GM19438 (cell line): ENCODE measurements around the gene PSORS1C1.

Experiments
- ATAC-seq: cut with Tn5 transposase; IDR thresholded peaks from one replicate; pipeline ENCODE4 v1.9.1; 2021; ENCODE audit warnings: low read depth; ENCODE audit not compliant: unreplicated experiment

PSORS1C1 gene

DNA sequence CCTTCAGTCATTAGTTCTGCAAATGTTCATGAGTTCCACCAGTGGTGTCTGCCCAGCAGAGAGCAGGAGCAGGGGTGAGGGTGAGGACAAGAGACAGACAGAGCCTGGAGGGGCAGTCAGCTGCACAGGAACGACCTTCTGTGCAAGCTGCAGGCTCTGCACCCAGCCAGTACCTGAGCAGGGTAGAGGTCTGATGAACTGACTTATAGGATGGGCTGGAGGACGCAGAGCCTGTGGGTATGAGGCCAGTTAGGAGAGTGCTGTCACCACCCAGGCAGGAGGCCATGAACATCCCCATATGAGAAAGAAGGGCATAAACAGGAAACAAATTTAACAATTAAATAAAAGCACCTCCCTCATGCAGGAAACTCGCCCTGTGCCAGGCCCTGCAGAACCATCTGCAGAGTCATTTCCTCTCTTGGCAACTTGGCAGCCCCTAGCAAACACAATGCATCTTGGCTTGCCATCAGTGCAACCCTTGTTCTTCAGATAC is 20.2 kb upstream of the PSORS1C1 start:
- ATAC-seq, result no peak

DNA sequence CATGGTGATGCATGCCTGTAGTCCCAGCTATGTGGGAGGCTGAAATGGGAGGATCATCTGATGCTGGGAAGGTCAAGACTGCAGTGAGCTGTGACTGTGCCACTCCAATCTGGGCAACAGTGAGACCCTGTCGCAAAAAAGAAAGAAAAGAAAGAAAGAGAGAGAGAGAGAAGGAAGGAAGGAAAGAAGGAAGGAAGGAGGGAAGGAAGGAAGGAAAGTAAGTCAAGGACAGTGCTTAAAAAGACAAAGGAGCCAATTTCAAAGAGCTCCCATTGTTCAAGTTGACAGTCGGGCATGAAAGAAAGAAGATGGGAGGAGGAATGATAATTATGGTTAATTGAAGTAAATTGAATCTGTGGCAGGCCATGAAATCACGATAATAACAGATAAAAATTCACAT is 18.4 kb upstream of the PSORS1C1 start:
- ATAC-seq, result no peak

DNA sequence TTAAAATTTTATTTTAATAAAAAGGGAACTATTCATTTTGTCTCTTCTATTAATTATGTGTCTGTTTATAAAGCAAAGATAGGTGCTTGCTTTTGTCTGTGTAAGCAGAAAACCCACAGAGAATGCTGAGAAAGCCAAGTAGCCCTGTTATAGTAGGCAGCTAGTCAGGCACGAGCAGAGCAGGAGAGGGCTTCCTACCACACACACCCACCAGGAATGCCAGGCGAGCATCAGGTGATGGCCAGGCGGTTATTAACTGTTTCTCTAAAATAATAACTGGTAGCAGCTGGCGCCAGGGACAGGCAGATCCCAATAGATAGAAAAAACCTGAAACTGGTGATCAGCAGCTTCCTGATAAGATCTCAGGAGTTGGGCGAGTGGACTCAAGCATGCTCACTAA is 17.9 kb upstream of the PSORS1C1 start:
- no peak for ATAC-seq

DNA sequence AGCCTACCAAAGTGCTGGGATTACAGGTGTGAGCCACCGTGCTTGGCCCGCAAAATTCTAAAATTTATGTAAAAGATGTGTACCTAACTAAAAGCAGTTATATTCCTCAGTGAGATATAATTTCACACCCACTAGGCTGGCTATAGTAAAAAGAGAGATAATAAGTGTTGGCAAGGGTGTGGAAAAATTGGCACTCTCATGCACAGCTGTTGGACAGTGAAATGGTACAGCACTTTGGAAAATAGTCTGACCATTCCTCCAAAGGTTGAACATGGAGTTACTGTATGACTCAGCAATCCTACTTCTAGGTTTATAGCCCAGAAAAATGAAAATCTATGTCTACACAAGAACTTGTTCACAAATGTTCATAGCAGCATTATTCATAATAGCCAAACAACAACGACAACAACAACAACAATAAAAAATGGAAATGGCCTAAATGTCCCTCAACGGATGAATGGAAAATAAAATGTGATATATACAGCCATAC is 16.1 kb upstream of the PSORS1C1 start:
- ATAC-seq, result no peak

DNA sequence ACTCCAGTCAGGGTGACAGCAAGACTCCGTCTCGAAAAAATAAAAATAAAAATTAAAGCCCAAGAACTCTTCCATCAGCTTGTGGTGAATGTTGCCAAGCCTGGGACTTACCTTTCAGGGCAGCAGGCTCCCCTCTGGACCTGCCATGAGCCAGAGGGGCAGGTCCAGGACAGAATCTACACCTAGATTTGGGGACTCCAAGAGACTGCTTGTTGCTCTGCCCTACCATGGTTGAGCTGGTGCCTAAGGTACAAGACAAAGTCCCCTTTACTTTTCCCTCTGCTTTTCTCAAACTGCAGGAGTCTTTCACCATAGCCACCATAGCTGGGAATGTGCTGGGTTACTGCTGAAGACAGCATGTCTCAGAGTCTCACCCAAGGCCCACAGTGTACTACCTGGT is 11.5 kb upstream of the PSORS1C1 start:
- no peak for ATAC-seq

DNA sequence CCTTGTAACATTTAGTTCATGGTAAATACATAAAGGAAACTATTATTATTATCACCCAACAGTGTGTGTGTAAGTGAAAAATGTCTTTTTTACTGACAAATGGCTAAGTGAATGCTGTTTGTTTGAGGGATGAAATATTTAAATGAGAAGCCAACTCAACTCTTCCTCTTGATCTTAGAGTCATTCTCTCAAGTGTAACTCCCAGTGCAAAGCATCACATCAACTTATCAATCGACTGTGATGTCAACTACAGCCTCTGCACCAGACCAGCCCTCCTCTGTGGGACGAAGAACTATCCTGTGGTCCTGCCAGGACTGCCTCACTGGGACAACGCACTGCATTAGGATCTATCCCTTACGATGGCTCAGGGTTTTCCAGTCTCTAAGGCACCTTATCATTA is 7.5 kb upstream of the PSORS1C1 start:
- no peak for ATAC-seq

DNA sequence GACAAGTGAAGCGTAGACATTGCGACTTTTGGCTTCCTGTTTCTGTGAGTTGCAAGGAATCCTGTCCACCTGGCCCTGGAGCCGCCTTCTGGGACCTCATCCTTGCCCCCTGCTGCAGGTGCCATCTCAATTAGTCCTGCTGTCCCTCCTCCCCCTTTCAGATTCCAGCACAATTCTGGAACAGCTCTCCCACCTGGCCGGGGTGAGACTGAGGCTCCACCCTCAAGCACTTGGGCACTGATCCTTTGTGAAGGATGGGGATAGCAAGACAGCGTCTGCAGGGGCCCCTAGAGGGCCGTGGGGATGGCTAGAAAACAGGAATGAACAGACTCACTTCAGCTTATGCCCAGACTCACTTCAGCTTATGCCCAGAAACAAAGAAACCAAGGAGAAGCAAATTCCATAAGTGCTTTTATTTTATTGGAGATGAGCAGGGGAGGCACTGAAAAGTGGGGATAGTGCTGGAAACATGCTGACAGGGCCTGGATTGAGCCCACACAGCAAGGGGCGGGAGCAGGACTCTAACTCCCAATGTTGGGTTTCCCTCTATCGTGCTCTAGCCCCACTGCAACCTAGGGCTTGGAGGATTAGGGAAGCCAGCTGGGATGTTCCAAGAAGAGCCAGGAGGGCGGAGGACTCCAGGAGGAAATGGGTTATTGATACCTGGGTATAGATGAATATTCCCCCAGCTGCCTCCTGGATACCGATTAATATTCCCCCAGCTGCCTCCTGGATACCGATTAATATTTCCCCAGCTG is 3.6 kb upstream of the PSORS1C1 start:
- no peak for ATAC-seq

DNA sequence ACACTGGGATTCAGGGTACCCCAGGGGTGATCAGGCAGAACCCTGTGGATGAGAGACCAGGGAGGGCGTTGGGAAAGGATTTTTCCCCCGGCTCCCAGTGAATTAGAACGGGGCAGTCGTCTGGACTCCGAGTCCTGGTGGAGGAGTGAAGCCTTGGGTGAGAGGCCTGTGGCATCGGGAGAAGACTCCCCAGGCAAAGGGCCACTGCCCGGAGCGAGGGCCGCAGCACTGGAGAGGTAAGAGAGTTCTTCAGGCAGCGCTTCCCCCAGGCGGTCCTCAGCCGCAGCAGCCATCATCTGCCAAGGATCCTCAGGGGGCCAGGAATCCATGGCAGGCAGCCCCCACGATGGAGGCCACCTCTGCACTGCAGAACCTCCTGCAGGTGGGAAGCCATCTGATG is 2.9 kb upstream of the PSORS1C1 start:
- ATAC-seq, result no peak

DNA sequence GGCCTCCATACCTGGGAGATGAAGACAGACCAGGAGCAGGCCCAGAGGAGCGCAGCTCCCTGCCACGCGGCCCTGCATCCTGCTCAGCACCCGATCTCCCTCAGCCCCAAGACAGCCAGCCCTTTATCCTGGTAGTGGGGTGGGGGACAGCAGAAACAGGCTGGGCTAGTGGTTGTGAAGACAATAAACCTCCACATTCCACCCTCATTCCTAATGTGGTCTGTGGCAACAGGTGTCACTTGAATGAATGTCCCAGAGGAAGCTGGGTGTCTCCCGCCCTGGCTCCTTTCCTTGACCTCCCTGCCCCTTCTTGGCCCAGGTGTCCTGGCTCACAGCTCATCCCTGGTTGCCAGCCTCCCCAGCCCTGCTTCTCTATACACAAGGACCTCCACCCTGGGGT is 2.1 kb upstream of the PSORS1C1 start, which contains the start of gene C6orf15:
TSS of gene C6orf15 (minus strand) at position 98 of the 400 bp plus-strand sequence. CDS start at position 78, 20 bp downstream.
- ATAC-seq, result no peak

DNA sequence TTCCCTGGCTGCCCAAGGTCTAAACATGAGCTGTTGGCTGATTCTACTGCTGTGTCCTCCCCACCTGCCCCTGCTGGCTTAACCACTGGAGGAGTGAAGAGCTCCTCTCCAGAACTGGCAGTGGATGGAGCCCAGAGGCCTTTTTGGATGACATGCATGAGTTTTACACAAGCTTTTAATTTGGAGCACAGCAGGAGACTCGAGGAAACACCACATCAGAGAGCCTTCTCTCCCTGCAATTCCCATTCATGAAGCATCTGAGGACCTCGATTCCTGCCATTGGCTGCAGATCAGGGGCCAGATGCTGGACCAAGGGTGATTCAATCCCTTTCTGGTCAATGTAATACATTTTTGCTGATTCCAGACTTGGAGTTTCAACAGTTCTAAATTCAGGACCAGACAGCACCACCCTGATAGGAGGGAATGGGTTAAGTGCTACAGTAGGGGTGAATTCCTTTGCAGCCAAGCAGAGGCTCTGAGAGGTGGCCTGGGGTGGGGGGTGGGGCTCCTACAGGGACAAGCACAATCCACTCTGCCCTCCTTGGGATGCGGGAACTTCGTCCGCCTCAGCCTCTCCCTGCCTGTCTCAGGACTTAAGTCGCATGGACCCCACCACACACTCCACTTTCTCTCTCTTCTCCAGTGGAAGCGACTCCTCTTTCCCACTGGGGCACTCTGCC is 599 bp upstream of the PSORS1C1 start:
- ATAC-seq, result no peak

DNA sequence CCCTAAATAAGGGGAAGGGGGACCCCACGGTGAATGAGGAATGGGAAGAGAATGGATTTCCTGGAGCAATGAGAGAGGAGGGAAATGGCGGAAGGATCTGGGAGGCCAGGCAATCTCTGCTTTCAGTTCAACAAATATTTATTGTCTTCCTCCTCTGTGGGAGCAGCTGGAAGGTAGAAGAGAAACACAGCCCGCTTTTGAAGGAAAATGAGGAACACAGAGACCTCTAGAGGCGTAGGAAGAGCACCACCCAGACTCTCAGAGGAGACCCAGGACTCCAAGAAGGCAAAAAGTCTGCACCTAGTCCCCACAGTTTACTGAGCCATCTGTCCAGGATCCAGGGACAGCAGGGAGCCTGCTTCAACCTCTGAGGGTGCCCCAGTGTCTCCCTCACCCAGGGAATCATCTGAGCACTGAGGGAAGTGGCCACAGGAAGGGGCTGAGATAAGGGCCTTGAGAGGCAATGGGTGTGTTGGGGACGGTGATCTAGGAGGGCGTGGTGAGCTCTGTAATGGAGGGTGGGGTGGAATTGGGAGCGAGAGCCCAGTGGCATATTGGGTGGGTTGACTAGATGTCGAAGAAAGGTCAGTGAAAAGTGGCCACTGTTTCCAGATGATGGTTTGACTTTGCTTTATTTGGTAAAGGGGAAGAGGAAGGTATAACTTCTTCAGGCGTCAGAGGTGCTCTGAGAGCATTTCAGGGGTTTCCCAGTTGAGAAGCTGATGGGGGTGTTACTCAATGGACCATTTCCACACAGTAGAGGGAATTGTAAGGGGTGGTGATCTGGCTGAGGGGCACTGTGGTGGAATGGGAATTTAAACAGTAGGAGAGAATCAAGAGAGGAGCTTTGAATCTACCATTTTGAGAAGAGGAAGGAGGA is 610 bp downstream of the PSORS1C1 start:
- ATAC-seq, result no peak

DNA sequence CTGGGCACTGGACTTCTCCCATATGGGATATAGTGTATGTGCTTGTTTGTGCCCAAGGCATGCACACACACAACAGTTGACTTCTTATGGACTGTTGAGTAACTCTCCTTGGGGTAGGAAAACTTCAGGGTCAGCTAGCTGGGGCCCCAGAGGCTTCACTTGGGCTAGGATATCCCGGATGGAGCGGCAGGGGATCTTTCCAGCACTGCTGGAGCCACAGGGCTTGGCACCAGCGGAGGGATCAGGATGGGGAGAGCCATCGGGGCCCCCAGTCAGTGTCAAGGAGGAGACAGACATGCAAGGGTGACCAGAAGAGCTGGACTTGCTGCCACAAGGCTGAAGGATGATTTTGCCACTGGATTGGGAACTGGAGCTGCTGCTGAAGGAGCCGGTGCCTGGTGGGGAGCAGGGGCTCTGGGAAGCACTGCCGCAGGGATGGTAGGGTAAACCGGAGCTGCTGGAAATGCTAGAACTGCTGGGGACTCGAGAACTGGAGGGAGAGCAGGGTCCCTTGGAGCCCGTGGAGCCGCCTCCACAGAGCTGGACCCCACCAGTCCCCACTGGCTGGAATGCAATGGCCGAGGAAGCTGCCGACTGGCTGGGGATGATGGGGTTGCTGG is 1.5 kb downstream of the PSORS1C1 start:
- no peak for ATAC-seq

DNA sequence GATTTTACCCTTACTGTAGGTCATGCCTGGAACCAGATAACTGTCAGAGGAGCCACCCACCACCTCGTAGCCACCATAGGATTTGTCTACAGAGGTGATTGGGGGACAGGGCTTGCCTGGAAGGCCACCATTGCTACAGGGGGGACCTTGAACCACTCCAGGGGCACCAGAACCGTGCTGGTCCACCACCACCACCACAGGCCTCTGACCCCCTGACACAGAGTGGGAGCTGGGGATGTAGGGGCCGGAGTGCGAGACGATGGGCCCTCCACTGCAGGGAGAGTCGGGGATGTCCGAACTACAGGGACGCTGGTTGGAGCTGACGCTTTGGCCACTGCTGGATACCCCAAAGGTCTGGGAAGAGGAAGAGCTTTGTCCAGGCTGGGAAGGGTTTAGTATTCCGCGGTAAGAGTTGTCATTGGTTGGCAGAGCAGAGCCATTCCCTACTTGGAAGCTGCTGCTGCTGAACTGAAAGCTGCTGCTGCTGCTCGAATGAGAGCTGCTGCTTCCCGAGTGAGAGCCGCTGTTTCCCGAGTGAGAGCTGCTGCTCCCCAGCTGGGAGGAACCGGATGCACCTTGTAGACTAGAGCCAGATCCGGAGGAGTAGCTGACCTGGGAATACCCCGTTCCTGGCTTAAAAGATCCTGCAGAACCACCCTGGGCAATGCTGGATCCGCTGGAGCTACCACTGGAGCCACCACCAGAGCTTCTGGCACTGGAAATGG is 2.2 kb downstream of the PSORS1C1 start:
- ATAC-seq, result no peak

DNA sequence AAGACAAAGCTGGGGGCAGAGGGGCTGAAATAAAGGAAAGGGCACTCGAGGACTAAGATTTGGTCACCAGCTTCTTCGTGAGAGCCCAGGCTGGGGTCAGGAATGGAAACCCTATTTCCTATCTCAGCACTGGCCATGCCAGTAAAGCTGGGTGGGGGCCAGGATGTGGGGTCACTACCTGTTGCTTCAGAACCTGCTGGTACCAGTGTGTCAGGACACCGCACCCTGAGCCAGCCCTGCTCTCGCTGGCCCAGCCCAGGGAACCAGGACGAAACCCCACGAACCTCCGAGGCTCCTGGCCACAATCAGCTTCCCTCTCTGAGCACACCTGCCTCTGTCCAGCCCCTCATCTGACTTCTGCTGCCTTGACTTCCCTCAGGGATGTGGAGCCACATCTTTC is 3.6 kb downstream of the PSORS1C1 start:
- no peak for ATAC-seq

DNA sequence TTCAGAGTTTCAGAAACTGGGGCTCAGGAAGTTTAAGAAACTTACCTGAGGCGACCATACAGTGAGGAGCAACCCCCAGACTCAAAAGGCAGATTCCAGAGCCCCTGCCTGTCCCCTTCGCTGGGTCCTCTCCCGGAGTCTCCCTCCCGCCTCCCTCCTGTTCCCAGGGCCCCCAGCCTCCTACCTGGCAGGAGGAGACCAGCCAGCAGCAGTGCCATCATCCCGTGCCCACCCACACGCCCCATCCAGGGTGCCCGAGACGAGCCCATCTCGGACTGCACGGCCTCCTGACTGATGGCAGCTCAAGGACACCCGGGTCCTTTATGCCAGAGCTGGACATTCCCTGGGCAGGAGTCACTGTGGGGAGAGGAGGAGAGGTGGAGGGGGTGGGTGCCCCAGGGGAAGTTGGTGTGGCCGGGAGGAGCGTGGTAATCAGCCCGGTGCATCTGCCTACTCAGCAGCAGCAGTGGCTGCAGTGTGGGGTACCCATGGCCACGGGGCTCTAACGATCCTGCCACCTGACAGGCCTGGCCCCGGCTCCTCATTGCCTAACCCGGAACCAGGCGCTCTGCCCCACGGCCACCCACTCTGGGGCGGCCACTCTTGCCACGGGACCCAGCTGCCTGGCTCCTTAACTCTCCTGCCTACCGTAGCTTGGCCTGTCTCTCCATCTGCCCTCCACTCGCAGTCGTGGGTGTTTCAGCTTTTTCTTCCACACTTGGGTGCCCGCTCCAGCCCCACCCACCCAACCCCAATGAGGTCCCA is 5.7 kb downstream of the PSORS1C1 start, which contains the start of gene CDSN:
TSS of gene CDSN (minus strand) at position 296 of the 765 bp plus-strand sequence. CDS start at position 269, 27 bp downstream.
- no peak for ATAC-seq

DNA sequence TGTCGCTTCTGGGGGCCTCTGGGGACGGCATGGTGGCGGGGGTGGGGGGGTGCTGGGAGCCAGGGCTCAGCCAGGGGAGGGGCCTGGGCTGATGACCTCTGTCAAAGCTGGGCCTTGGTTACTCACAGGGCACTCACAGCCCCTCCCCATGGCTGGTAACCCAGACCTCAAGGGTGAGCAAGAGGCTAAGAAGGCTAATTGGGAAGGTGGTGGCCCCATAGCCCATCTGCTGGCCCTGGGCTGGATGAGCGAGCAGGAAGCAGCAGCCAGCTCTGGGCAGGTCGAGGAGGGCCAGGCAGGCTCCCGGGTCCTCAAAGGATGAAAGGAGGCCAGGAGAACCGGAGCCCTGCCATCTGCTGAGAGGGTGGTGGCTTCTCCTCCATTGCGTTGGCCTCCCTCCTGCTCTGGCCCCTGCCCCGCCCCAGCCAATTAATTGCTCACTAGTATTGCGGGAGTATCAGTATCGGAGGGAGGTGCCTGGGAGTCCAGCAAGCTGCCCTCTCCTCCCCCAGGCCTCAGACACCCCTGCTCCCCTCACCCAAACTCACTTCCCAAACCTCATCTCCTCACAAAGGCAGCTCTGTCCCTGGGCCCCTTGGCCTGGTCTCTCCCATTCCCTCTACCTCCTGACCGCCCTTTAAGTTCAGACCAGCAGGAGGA is 6.7 kb downstream of the PSORS1C1 start:
- ATAC-seq, result no peak

DNA sequence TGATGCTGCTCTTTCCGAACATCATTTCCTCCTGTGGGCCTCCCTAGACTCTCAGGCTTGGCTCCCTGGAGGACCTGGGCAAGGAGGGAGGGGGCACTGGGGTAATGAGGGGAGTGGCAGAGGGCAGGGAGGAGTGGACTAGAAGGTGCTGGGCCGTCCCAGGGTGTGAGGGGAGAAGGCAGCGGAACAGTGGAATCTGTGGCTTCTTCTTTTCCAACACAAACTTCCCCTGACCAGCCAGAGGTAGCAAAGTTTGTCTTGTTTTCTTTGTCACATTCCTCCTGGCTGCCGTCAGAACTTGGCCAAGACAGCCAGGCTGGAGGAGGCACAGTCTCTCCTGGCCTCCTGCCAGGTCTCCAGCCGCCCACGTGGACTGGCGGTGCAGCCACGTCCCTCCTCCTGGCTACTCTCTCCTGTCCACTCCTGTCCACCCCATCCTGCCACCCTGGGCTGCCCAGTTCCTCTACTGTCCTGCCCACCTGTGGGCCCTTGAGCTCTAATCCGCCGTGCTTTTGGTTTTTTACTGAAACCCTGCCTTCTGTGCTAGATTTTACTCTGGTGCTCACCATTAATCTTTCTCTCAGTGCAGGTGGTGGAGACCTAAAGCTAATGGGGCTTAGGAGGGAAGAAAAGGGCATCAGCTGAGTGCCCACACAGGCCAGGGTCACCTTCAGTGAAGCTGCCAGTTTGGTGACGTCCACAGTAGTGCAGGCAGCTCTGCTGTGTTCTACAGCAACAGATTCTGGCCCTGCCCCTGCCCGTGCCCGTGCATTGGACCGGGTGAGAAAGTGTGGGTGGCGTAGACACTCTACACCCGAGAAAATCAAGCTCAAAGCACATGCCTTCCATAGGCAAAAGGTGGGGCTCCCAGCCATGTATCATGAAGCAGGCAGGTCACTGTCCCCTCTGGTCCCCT is 8.4 kb downstream of the PSORS1C1 start:
- ATAC-seq, result no peak
